Muscle layer of colon (tissue), 2 donors: ENCODE results near the gene FAM170B.

Experiments used
- H3K27ac ChIP-seq: one replicate; pipeline ENCODE4 v1.7.0; 2013; ENCODE audit warnings: low read depth, mild to moderate bottlenecking, low read length, moderate library complexity
- H3K27me3 ChIP-seq, 2 donors: one replicate each; pipeline ENCODE4 v1.7.0; 2013; ENCODE audit warnings: low read length in 2 of 2, mild to moderate bottlenecking in 2 of 2; ENCODE audit not compliant: insufficient read depth in 2 of 2, control insufficient read depth in 1 of 2
- H3K36me3 ChIP-seq: one replicate; pipeline ENCODE4 v1.7.0; 2013; ENCODE audit warnings: mild to moderate bottlenecking, low read length; ENCODE audit not compliant: insufficient read depth
- H3K4me1 ChIP-seq: one replicate; pipeline ENCODE4 v1.7.0; 2013; ENCODE audit warnings: mild to moderate bottlenecking, low read length; ENCODE audit not compliant: insufficient read depth
- H3K4me3 ChIP-seq, 2 donors: one replicate each; pipeline ENCODE4 v1.7.0; 2013; ENCODE audit warnings: low read length in 2 of 2, low read depth in 1 of 2, mild to moderate bottlenecking in 1 of 2, moderate library complexity in 1 of 2
- H3K9ac ChIP-seq: one replicate; pipeline ENCODE4 v1.7.0; 2013; ENCODE audit warnings: low read length
- H3K9me3 ChIP-seq: one replicate; pipeline ENCODE4 v1.7.0; 2013; ENCODE audit warnings: mild to moderate bottlenecking, low read length
- donor health status: abdominal sarcoma.
- donor health status: Adenocarcinoma of cecum.

The FAM170B gene

DNA sequence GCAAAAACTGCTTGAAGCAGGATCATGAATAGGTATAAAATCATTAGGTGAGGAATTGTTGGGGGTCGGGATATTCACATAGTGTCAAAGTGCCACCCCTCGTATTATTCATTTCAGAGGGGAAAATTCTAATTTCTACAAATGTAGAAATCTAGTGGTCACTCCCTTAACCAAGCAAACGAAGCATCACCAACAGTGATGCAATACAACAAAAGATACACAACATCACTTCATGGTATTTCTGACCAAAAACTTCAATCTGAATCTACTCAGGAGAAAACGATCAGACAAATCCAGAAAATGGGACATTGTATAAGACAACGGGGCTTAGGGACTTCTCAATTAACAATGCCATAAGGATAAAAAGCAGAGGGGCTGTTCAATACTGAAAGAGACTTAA is 26.3 kb upstream of the FAM170B start:
- Histone ChIP-seq H3K27me3 (no peaks in the 10 kb centered on the region), H3K9ac (no peak overlapping the region), H3K27ac (no peak overlapping the region), H3K36me3 (no peaks in the 10 kb centered on the region), H3K9me3 (no peaks in the 10 kb centered on the region), H3K4me3 (no peak overlapping the region), H3K4me1 (no peaks in the 10 kb centered on the region)

DNA sequence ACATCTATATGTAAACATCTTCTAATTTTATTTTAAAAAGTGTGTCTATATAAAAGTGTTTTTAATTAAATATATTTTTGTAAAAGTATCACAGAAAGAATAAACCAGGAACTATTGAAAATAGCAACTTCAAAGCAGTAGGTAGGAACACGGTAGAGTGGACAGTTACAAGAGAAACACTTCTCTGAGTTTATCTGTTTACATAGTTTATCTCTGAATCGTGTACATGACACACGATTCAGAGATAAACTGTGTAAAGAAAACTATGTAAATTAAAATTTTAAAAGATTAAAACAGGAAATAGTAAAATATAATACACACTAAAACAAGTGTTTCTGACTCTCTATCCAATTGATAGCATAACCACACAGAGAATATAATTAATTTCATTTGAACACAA is 25.1 kb upstream of the FAM170B start:
- no peaks in the 10 kb centered on the region for H3K27me3 ChIP-seq
- H3K27ac ChIP-seq, result no peak overlapping the region
- no peaks in the 10 kb centered on the region for H3K4me1 ChIP-seq
- H3K4me3 ChIP-seq, result no peak overlapping the region
- H3K9me3 ChIP-seq, result no peaks in the 10 kb centered on the region
- H3K9ac ChIP-seq, result no peak overlapping the region
- H3K36me3 ChIP-seq, result no peaks in the 10 kb centered on the region

DNA sequence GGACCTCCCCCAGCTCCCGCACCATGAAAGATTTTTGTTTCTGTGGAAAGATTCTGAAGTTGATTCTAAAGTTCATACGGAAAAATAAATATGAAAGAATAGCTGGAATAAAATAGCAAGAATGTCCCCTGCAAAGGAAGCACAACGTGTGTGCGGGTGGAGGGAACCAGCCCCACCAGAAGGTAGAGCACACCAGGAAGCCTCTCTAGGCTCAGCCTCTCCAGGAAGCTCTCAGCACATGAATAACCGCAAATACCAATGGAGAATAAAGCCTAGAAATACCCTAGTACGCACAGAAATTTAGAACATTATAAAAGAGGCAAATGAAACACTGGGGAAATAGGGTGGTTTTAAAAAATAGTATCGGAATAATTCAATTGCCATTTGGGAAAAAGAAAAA is 24.6 kb upstream of the FAM170B start:
- no peaks in the 10 kb centered on the region for H3K36me3 ChIP-seq
- H3K4me3 ChIP-seq, result no peak overlapping the region
- no peak overlapping the region for H3K27ac ChIP-seq
- H3K9ac ChIP-seq, result no peak overlapping the region
- H3K9me3 ChIP-seq, result no peaks in the 10 kb centered on the region
- no peaks in the 10 kb centered on the region for H3K4me1 ChIP-seq
- no peaks in the 10 kb centered on the region for H3K27me3 ChIP-seq

DNA sequence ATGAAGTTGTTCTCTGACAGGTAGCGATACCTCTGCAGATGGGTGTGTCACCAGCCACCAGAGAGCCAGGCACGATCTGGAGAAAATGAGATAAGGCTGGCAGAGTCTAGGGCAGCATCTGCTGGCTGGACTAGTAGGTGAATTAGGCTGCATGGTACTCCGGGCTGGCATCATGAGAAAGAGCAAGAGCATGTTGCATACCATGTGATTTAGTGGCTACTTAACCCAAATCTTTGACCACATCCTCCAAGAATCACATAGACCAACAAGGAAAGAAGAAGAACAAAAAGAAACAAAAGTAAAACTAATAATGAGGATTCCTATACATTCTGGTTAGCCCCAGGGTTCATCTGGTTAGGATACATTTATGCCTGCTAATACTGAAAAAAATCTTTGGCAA is 23.4 kb upstream of the FAM170B start:
- H3K27ac ChIP-seq, result no peak overlapping the region
- no peaks in the 10 kb centered on the region for H3K9me3 ChIP-seq
- no peaks in the 10 kb centered on the region for H3K27me3 ChIP-seq
- no peak overlapping the region for H3K9ac ChIP-seq
- H3K4me1 ChIP-seq, result no peaks in the 10 kb centered on the region
- H3K36me3 ChIP-seq, result no peaks in the 10 kb centered on the region
- no peak overlapping the region for H3K4me3 ChIP-seq

DNA sequence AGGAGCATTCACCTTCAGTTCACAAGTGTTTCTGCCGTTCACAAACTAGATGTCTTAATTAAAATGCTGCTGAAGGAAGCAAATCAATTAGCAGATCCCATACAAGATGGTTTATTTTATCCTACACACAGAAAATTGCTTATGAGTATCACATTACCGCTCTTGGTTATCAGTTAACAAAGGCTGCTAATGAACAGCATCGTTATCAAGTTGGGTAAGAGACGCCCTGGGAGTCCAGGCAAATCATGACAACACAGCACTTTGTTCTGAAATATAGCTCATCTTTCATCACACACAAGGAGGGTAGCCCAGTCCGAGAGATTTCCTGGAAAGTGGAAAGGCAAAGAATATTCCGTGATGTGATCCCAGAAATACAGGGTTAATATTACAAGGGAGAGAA is 20.8 kb upstream of the FAM170B start:
- no peaks in the 10 kb centered on the region for H3K27me3 ChIP-seq
- no peak overlapping the region for H3K27ac ChIP-seq
- H3K9ac ChIP-seq, result no peak overlapping the region
- H3K4me3 ChIP-seq, result no peak overlapping the region
- H3K9me3 ChIP-seq, result no peaks in the 10 kb centered on the region
- no peaks in the 10 kb centered on the region for H3K4me1 ChIP-seq
- no peaks in the 10 kb centered on the region for H3K36me3 ChIP-seq

DNA sequence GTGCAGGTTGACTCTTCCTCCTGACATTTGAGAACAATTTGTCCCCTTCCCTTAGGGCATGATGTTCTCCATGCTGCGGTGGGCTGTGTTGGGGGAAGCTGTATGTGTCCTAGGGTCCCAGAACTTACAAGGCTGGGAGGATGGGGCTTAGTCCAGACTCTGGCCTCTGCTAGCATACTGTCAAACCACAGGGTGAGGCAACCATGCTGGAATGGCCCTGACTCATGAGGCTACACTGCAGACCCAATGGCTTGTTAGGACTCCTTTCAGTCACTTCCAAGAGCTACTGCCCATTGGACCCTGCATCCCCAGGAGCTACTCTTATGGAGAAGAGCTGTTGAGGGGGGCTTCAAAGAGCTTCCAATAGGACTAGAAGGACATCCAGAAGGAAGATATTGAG is 20.1 kb upstream of the FAM170B start:
- Histone ChIP-seq H3K4me1 (no peaks in the 10 kb centered on the region), H3K27me3 (no peaks in the 10 kb centered on the region), H3K9me3 (no peaks in the 10 kb centered on the region), H3K9ac (no peak overlapping the region), H3K36me3 (no peaks in the 10 kb centered on the region), H3K27ac (no peak overlapping the region), H3K4me3 (no peak overlapping the region)

DNA sequence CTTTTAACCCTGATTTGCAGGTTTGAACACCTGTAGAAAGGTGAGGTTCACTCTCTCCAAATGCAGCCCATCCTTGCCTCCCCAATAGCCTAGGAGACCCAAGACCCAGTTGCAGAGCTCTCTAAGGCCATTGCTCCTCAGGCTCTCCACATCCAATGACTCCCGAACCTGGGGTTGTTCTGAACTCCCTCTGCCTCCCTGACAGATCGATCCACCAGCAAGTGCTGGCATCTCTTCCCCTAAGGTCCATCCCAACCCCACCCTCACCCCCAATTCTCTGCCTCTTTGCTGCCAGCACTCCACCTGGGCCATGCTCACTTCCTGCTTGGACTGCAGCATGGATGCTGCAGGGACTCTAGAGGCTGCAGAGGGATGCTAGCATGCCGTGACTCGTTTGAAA is 19.3 kb upstream of the FAM170B start:
- Histone ChIP-seq H3K36me3 (no peaks in the 10 kb centered on the region), H3K27ac (no peak overlapping the region), H3K9ac (no peak overlapping the region), H3K9me3 (no peaks in the 10 kb centered on the region), H3K27me3 (no peaks in the 10 kb centered on the region), H3K4me1 (no peaks in the 10 kb centered on the region), H3K4me3 (no peak overlapping the region)

DNA sequence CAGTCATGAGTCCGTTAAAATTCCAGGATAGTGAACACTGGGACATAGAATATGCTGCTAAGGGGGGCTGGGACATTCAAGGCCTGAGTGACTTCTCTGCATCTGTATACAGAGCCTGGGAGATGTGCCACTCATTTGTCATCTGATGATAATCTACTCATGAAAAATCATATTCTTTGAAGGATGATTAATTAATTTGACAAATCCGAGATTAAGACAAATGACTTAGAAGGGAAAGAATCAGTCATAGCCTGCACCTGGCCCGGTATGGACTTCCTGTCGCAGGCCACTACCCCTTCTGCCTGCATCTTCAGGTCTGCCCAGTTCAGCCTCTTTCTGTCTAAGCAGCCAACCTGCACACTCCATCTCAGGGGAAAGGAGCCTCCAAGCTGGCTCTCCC is 18.8 kb upstream of the FAM170B start:
- Histone ChIP-seq H3K9me3 (no peaks in the 10 kb centered on the region), H3K4me3 (no peak overlapping the region), H3K27me3 (no peaks in the 10 kb centered on the region), H3K4me1 (no peaks in the 10 kb centered on the region), H3K27ac (no peak overlapping the region), H3K36me3 (no peaks in the 10 kb centered on the region), H3K9ac (no peak overlapping the region)

DNA sequence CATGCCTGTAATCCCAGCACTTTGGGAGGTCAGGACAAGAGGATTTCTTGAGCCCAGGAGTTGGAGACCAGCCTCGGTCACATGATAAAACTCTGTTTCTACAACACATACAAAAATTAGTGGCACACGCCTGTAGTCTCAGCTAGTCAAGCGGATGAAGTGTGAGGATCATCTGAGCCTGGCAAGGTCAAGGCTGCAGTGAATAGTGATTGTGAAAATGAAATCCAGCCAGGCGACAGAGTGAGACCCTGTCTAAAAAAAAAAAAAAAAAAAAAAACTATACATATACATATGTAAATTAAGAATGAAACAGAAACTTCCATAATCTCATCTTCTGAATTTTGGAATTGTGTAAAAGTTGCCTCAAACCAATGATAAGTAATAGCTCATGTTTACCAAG is 18.2 kb upstream of the FAM170B start:
- Histone ChIP-seq H3K9me3 (no peaks in the 10 kb centered on the region), H3K36me3 (no peaks in the 10 kb centered on the region), H3K4me3 (no peak overlapping the region), H3K4me1 (no peaks in the 10 kb centered on the region), H3K9ac (no peak overlapping the region), H3K27ac (no peak overlapping the region), H3K27me3 (no peaks in the 10 kb centered on the region)

DNA sequence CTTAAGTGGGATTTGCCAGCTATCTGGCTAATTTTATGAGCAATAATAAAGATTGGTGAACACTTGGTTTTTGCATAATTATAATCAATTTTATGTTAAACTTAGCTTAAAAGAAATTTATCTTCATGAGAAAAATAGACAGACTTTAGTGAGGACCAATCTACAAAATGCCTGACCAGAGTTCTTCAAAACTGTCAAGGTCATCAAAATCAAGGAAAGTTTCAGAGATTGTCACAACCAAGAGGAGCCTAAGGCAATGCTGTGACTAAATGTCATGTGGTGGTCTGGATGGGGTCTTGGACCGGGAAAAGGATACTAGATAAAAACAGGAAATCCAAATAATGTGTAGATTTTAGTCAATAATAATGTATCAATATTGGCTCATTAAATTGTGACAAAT is 17.7 kb upstream of the FAM170B start:
- H3K9me3 ChIP-seq, result no peaks in the 10 kb centered on the region
- H3K27me3 ChIP-seq, result no peaks in the 10 kb centered on the region

DNA sequence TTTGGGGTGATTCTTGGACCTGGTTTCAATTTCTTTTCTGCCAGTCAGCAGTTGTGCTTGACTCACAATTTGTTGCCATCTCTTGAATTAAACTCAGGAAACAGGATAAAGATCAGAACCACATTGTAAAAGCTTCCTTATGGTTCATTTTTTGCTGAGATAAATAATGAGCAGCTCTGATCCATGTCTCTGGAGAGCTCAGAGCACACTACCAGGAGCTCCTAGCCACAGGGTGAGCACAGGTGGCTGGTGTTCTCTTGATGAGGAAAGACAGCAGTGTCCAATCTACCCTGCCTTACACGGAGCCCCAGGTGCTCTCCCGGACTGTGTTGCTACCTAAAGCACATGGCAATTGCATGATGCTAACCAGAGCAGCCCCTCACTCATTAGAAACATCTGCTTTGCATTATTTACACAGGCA is 17.2 kb upstream of the FAM170B start:
- no peaks in the 10 kb centered on the region for H3K36me3 ChIP-seq
- no peaks in the 10 kb centered on the region for H3K9me3 ChIP-seq
- no peak overlapping the region for H3K27ac ChIP-seq
- no peaks in the 10 kb centered on the region for H3K27me3 ChIP-seq
- no peak overlapping the region for H3K4me3 ChIP-seq
- no peak overlapping the region for H3K9ac ChIP-seq
- H3K4me1 ChIP-seq, result no peaks in the 10 kb centered on the region

More for the DNA sequence above, 17.7 kb upstream of the FAM170B start:
- Histone ChIP-seq H3K27ac (no peak overlapping the region), H3K9ac (no peak overlapping the region), H3K4me1 (no peaks in the 10 kb centered on the region), H3K4me3 (no peak overlapping the region), H3K36me3 (no peaks in the 10 kb centered on the region)

DNA sequence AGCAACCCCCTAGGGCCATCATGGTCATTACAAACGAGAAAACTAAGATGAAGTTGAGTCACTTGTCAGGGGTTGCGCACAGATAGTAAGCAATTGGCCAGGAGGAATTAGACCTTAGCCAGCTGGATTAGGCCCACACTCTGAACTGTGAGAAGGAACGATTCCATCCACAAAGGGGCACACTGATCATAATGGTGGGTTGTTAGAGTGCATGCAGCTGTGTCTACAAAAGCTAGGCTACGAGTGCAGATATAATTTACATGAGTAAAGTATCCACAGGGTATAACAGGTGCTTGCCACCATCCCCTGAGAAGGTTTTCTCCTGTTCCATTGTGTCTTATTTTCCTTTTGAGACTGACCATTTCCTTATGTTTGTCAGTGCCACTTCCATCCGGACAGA is 16.6 kb upstream of the FAM170B start:
- Histone ChIP-seq H3K27ac (no peak overlapping the region), H3K36me3 (no peaks in the 10 kb centered on the region), H3K9ac (no peak overlapping the region), H3K27me3 (no peaks in the 10 kb centered on the region), H3K4me1 (no peaks in the 10 kb centered on the region), H3K9me3 (no peaks in the 10 kb centered on the region), H3K4me3 (no peak overlapping the region)
